IPS-18a (cell line): ENCODE measurements around the gene MCAT.
A peak's percentile ranks its signal among the peaks of the same experiment; 100 is the strongest.

ENCODE experiments used
- H3K27ac ChIP-seq: one replicate; pipeline ENCODE4 v1.5.1; 2013; ENCODE audit warnings: low read length
- H3K27me3 ChIP-seq: one replicate; pipeline ENCODE4 v1.6.1; 2013; ENCODE audit warnings: mild to moderate bottlenecking, low read length; ENCODE audit not compliant: control insufficient read depth, insufficient read depth
- H3K36me3 ChIP-seq: one replicate; pipeline ENCODE4 v1.6.1; 2013; ENCODE audit warnings: low read depth, low read length; ENCODE audit not compliant: control insufficient read depth
- H3K4me1 ChIP-seq: one replicate; pipeline ENCODE4 v1.6.1; 2013; ENCODE audit warnings: low read depth, low read length; ENCODE audit not compliant: control insufficient read depth
- H3K4me3 ChIP-seq: one replicate; pipeline ENCODE4 v1.5.1; 2013; ENCODE audit warnings: low read length
- H3K9ac ChIP-seq: one replicate; pipeline ENCODE4 v1.6.1; 2013; ENCODE audit warnings: mild to moderate bottlenecking, low read length, moderate library complexity
- H3K9me3 ChIP-seq: one replicate; pipeline ENCODE4 v1.6.1; 2013; ENCODE audit warnings: low read depth, low read length; ENCODE audit not compliant: control insufficient read depth

Gene MCAT, protein sequence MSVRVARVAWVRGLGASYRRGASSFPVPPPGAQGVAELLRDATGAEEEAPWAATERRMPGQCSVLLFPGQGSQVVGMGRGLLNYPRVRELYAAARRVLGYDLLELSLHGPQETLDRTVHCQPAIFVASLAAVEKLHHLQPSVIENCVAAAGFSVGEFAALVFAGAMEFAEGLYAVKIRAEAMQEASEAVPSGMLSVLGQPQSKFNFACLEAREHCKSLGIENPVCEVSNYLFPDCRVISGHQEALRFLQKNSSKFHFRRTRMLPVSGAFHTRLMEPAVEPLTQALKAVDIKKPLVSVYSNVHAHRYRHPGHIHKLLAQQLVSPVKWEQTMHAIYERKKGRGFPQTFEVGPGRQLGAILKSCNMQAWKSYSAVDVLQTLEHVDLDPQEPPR

DNA sequence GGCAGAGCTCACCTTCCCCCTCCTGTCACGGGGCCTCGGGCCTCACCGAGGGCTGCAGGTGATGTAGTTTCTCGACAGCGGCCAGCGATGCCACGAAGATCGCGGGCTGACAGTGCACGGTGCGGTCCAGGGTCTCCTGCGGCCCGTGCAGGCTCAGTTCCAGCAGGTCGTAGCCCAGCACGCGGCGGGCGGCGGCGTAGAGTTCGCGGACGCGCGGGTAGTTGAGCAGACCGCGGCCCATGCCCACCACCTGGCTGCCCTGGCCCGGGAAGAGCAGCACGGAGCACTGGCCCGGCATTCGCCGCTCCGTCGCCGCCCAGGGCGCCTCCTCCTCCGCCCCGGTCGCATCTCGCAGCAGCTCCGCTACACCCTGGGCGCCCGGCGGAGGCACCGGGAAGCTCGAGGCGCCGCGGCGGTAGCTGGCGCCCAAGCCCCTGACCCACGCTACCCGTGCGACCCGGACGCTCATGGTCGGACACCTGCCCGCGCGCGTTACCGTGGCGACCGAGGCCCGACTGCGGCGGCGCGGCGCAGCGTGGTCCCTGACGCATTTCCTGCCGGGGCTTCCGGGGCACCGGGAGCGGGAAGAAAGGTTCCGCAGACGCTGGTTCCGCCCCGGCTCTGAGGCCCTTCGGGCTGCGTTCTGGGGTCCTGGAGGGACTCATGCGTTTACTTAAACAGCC is at the start of gene MCAT:
TSS of gene MCAT (minus strand) at position 519 of the 683 bp plus-strand sequence. CDS start at position 469, 50 bp downstream.
- Histone ChIP-seq H3K9me3 (no peaks in the 10 kb centered on the region), H3K4me1 (no peaks in the 10 kb centered on the region), H3K9ac (peak within 1 kb of the TSS; percentile 64), H3K27me3 (no peaks in the 10 kb centered on the region), H3K4me3 (peak within 1 kb of the TSS; percentile 81), H3K36me3 (peaks cover 17% of the 10 kb centered on the region), H3K27ac (peak within 1 kb of the TSS; percentile 56)

- no peak overlapping the region for H3K4me3 ChIP-seq
- H3K27me3 ChIP-seq: no peaks in the 10 kb centered on the region
- H3K9ac ChIP-seq: no peak overlapping the region
- no peak overlapping the region for H3K27ac ChIP-seq
- H3K36me3 ChIP-seq: no peaks in the 10 kb centered on the region
- no peaks in the 10 kb centered on the region for H3K9me3 ChIP-seq
- no peaks in the 10 kb centered on the region for H3K4me1 ChIP-seq
Measured at GRCh38 chr22:43191831-43192230, 48.6 kb upstream of the MCAT start.

- no peaks in the 10 kb centered on the region for H3K9me3 ChIP-seq
- H3K27ac ChIP-seq: no peak overlapping the region
- H3K36me3 ChIP-seq: no peaks in the 10 kb centered on the region
- no peak overlapping the region for H3K4me3 ChIP-seq
- no peaks in the 10 kb centered on the region for H3K27me3 ChIP-seq
- H3K9ac ChIP-seq: no peak overlapping the region
- H3K4me1 ChIP-seq: peaks cover 11% of the 10 kb centered on the region
Measured at GRCh38 chr22:43188829-43189545, 45.8 kb upstream of the MCAT start.

DNA sequence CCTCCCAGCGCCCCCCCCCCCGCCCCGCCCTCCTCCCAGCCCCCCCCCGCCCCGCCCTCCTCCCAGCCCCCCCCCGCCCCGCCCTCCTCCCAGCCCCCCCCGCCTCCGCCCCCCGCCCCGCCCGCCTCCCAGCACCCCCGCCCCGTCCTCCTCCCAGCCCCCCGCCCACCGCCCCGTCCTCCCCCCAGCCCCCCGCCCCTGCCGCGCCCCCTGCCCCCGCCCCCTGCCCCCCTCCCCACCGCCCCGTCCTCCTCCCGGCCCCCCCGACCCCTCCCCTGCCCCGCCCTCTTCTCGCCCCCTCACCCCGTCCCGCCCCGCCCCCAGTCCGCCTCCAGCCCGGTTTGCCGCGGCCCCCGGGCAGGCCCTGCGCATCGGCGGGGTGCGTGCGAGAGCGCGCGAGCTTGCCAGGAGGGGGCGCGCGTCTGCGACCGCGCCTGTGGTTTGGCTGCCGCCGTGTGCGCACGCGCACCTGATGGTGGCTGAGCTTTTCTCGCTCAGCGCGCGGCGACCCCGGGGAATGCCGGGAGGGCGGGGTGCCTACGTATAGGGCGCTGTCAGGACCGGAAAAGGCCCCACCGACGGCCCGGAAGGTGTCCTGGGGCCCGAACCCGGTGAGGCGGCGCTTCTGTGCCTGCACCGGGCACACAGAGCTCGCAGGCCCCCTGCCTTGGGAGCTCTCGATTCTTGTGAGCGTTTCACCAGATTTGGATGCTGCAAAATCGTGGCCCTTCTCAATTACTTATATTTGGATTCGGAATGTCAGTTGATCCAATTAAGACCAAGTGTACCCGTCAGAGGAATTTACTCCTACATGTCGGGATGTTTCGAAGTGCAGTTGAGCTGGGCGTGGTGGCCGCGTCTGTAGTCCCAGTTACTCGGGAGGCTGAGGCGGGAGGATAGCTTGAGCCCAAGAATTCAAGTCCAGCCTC is 44.2 kb upstream of the MCAT start:
- peaks cover 3% of the 10 kb centered on the region for H3K36me3 ChIP-seq
- no peaks in the 10 kb centered on the region for H3K27me3 ChIP-seq
- peak overlapping the region; percentile 50 for H3K4me3 ChIP-seq

DNA sequence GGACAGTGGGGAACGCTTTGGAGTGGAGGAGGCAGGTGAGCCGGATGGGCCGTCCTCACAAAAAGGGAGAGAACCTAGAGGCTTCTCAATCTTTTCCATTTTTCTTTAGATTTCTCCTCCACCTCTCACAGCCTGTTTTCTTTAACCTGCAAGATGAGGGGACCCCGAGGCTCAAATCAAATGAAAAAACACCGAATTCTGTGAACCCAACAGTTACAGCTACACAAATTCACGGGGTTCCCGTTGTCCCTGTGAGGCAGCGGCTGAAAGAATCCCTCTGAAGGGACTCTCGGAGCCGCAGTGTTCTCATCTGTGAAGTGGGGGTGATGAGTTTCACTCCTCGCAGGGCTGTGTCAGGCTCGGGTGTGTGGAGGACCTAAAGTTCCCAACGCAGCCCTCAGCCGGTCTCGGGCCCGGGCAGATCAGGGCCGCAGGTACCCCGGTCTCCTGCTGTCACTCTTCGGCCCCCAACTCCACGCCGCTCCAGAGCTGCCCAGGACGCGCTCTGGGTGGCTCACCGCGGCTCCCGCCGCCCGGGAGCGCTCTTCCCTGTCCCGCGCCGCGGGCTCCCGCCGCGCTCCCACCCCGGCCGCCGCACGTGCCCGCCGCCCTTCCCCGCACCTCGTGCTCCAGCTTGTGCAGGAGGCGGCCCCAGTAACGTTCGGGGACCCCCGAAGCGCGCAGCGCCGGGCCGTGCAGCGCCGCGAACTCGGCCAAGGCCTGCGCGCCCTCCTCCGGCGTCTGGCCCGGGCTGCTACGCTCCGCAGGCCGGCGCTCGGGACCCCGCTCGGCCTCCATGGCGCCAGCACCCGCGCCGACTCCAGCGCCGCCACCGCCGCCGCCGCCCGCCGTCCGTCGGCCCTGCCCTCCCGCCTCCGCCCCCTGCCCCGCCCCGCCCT is 43.3 kb upstream of the MCAT start, which contains the start of gene TTLL12:
TSS of gene TTLL12 (minus strand) at position 863 of the 899 bp plus-strand sequence. CDS start at position 798, 65 bp downstream.
- Histone ChIP-seq H3K9ac (peak within 1 kb of the TSS; percentile 93), H3K27ac (peak within 1 kb of the TSS; percentile 81), H3K9me3 (no peaks in the 10 kb centered on the region), H3K4me3 (peak within 1 kb of the TSS; percentile 96), H3K4me1 (peaks cover 11% of the 10 kb centered on the region), H3K27me3 (no peaks in the 10 kb centered on the region), H3K36me3 (peaks cover 10% of the 10 kb centered on the region)

More for the DNA sequence above, 44.2 kb upstream of the MCAT start:
- H3K4me1 ChIP-seq: peaks cover 11% of the 10 kb centered on the region
- no peak overlapping the region for H3K9ac ChIP-seq
- peak overlapping the region; percentile 81 for H3K27ac ChIP-seq
- no peaks in the 10 kb centered on the region for H3K9me3 ChIP-seq

DNA sequence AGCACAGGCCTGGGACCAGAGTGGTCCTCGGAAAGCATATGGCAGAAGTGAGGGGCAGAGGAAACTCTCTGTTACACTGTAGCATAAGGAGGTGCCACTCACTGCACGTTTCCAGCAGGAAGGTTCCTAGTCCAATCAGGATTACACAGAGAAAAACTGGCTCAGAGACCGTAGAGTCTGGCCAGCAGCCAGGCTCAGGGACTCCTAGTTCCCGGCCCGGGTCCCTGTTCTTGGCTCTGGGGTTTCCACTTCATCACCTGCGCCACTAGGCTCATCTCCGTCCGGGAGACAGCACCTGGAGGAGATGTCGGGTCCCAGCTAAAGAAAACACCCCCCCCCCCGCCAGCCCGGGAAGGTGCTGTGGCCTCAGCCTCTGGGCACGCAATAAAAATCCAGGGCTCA is 42.7 kb upstream of the MCAT start:
- Histone ChIP-seq H3K9me3 (no peaks in the 10 kb centered on the region), H3K4me1 (peaks cover 11% of the 10 kb centered on the region), H3K27ac (no peak overlapping the region), H3K27me3 (no peaks in the 10 kb centered on the region), H3K4me3 (peak overlapping the region; percentile 96), H3K36me3 (peaks cover 16% of the 10 kb centered on the region), H3K9ac (peak overlapping the region; percentile 93)

GRCh38 chr22:43183496-43184277 is 40.5 kb upstream of the MCAT start:
- Histone ChIP-seq H3K9ac (no peak overlapping the region), H3K9me3 (no peaks in the 10 kb centered on the region), H3K4me3 (no peak overlapping the region), H3K27me3 (no peaks in the 10 kb centered on the region), H3K27ac (no peak overlapping the region), H3K36me3 (peaks cover 37% of the 10 kb centered on the region), H3K4me1 (peaks cover 11% of the 10 kb centered on the region)

DNA sequence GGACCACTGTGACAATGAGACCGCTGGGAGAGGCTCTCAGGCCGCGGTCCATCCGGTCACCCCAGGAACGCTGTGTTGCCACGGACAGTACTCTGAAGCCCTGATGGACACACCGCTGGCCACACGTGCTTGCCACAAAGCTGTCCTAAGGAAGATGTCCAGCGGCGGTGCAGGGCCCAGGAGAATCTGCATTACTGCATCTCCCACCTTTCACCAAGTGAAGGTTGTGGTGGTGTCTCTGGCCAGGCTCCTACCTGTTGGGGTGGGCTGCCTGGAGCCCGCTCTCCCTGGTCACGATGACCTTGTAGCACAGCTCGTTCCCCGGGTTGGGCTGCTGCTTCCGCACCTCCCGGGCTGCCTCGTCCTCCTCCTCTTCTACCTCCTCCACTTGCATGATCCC is 39.5 kb upstream of the MCAT start:
- peaks cover 11% of the 10 kb centered on the region for H3K4me1 ChIP-seq
- no peaks in the 10 kb centered on the region for H3K27me3 ChIP-seq
- H3K9me3 ChIP-seq: no peaks in the 10 kb centered on the region
- peaks cover 42% of the 10 kb centered on the region for H3K36me3 ChIP-seq
- H3K27ac ChIP-seq: no peak overlapping the region
- no peak overlapping the region for H3K9ac ChIP-seq
- H3K4me3 ChIP-seq: no peak overlapping the region

- Histone ChIP-seq H3K36me3 (peaks cover 44% of the 10 kb centered on the region), H3K4me3 (no peak overlapping the region), H3K27me3 (no peaks in the 10 kb centered on the region), H3K9me3 (no peaks in the 10 kb centered on the region), H3K27ac (no peak overlapping the region), H3K4me1 (peaks cover 11% of the 10 kb centered on the region), H3K9ac (no peak overlapping the region)
Measured at GRCh38 chr22:43182118-43182517, 38.9 kb upstream of the MCAT start.
